ENCODE measurements around the gene RADX.

DNA sequence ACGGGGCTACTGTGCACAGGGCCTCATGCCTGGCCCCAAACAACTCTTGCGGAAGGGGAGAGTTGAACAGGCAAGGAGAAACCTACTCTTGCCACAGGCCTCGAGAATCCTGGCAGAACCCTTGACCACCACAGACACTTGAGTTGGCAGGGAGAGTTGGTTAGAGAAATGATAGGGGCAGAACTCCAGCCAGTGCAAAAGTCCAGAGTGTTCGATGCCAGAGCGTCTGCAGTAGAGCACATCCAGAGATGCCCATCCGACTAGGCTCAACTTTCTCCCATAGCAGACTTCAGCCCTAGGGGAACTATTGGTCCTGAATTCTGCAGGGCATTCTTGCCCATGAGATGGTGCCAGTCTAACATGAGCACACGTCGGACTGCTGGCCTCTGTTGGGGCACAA lies 45.4 kb upstream of the RADX start:
- TF ChIP-seq ZNF564 (CRISPR knock-in tag; IDR thresholded peaks at IDR 0.05) (no peak), ZNF549 (CRISPR knock-in tag; IDR thresholded peaks at IDR 0.05) (no peak), POLR2AphosphoS5 (IDR thresholded peaks at IDR 0.05; ENCODE audit: low read depth, low read length) (no peak)
